PC-3 (cell line): ENCODE data around the gene MRPL1. TPM values are rescaled to one million over a fixed set of nuclear protein-coding genes. Genes with fewer than 3 reads are reported as not detected.
"Not testable (repeated sequence)": the region's sequence is repeated elsewhere in the genome, so short reads cannot be mapped to it uniquely, and the experiment has no call there.

ENCODE experiments used
- ATAC-seq: fragments of 200-7000 bp; cut with Tn5 transposase; 2 replicates; pipeline ENCODE4 v1.9.1; 2020; ENCODE audit warnings: mild to moderate bottlenecking, moderate library complexity
- BruUV-seq: library from RNA; stranded (reverse); fragments of 400-500 nt; replicated peaks from 2 replicates; lab custom pipeline; 2021; lab: Mats Ljungman, UMichigan
- CTCF ChIA-PET: fragments of 300-600 bp; sonication (Branson Sonifier 250); formaldehyde crosslinking; loops from one replicate; lab custom pipeline; 2022; ENCODE audit warnings: antibody characterized with exemption; lab: Charles Lee
- POLR2A ChIA-PET: fragments of 300-600 bp; sonication (Branson Sonifier 250); formaldehyde crosslinking; loops from one replicate; lab custom pipeline; 2022; ENCODE audit warnings: antibody characterized with exemption; ENCODE audit not compliant: unreplicated experiment; lab: Charles Lee
- DNase-seq: peaks from one replicate; pipeline ENCODE4 v3.0.0-alpha.2; 2015
- H2AFZ ChIP-seq: fragments of 300-600 bp; sonication (generic); 2 replicates; pipeline ENCODE4 v1.6.0; 2016; ENCODE audit warnings: antibody characterized with exemption, low read length
- H3F3A ChIP-seq: fragments of 300-600 bp; sonication (generic); one replicate; pipeline ENCODE4 v1.6.0; 2017; ENCODE audit warnings: antibody characterized with exemption, low read length, control low read depth, mild to moderate bottlenecking; ENCODE audit not compliant: unreplicated experiment
- H3K27ac ChIP-seq: fragments of 300-600 bp; sonication (generic); 2 replicates; pipeline ENCODE4 v1.5.1; 2016; ENCODE audit warnings: mild to moderate bottlenecking, low read length
- H3K27me3 ChIP-seq: fragments of 300-600 bp; sonication (generic); 2 replicates; pipeline ENCODE4 v1.6.1; 2016; ENCODE audit warnings: low read length, mixed read lengths
- H3K36me3 ChIP-seq: fragments of 300-600 bp; sonication (generic); 2 replicates; pipeline ENCODE4 v1.6.1; 2016; ENCODE audit warnings: low read depth, mixed run types, low read length, mixed read lengths
- H3K4me1 ChIP-seq: fragments of 300-600 bp; sonication (generic); 2 replicates; pipeline ENCODE4 v1.5.1; 2016; ENCODE audit warnings: low read length; ENCODE audit not compliant: insufficient read depth
- H3K4me2 ChIP-seq: fragments of 300-600 bp; sonication (generic); 2 replicates; pipeline ENCODE4 v1.6.0; 2016; ENCODE audit warnings: low read length
- H3K4me3 ChIP-seq: fragments of 300-600 bp; sonication (generic); 2 replicates; pipeline ENCODE4 v1.5.1; 2016; ENCODE audit warnings: mild to moderate bottlenecking, low read length, mixed read lengths
- H3K79me2 ChIP-seq: fragments of 300-600 bp; sonication (generic); 2 replicates; pipeline ENCODE4 v1.6.1; 2017; ENCODE audit warnings: low read length, mixed read lengths
- H3K9ac ChIP-seq: fragments of 300-600 bp; sonication (generic); 2 replicates; pipeline ENCODE4 v1.6.0; 2016; ENCODE audit warnings: mild to moderate bottlenecking, low read length
- H3K9me2 ChIP-seq: fragments of 300-600 bp; sonication (generic); replicated peaks from 2 replicates; pipeline ENCODE4 v1.6.1; 2016; ENCODE audit warnings: mixed run types, low read length, mixed read lengths
- H3K9me3 ChIP-seq: fragments of 300-600 bp; sonication (generic); 2 replicates; pipeline ENCODE4 v1.6.1; 2016; ENCODE audit warnings: low read length, mixed read lengths
- H4K20me1 ChIP-seq: fragments of 300-600 bp; sonication (generic); 2 replicates; pipeline ENCODE4 v1.6.1; 2016; ENCODE audit warnings: low read length, mixed read lengths
- CTCF ChIP-seq: fragments of 300-600 bp; sonication (generic); conservative IDR thresholded peaks from 2 replicates; pipeline ENCODE4 v1.5.1; 2017; ENCODE audit warnings: antibody characterized with exemption, low read depth, mild to moderate bottlenecking, low read length
- EZH2 ChIP-seq: fragments of 300-600 bp; sonication (generic); IDR thresholded peaks from one replicate; pipeline ENCODE4 v1.6.1; 2017; ENCODE audit warnings: antibody characterized with exemption, mild to moderate bottlenecking, low read length; ENCODE audit not compliant: unreplicated experiment
- EZH2phosphoT487 ChIP-seq: fragments of 300-600 bp; sonication (generic); IDR thresholded peaks from 2 replicates; pipeline ENCODE4 v1.6.1; 2018; ENCODE audit warnings: mild to moderate bottlenecking, antibody characterized with exemption, low read length, borderline replicate concordance
- intact Hi-C: fragments of 100-400 bp; cut with micrococcal nuclease; formaldehyde crosslinking; loops from 2 replicates; pipeline ENCODE4 v1.9.0; 2023
- total RNA-seq: library from RNA; depleted of rRNA; stranded (reverse); fragments of >200 nt; gene quantifications from 2 replicates; pipeline ENCODE4 v1.2.3, GENCODE V29; 2014

MRPL1 gene
- total RNA-seq, 1 experiment from 2014 or later, result 23.0 TPM

DNA sequence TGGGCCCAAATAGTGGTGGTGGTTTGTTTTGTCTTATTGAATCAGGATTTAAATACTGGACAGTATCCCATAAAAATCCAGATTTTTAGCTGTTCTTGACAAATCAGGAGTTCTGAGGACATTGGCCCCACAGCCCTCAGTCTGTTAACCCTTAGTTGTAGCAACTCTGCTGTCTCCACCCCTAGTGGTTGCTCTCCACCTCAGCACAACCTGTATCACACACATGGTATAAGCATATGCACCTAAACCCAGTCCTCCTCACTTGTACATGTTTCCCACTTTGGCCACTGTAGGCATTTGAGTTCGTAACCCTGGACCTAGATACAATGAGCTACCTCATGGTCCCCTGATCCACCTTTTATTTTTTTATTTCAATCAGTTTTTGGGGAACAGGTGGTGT lies 75.9 kb downstream of the MRPL1 start:
- H3K4me2 ChIP-seq, result no peak overlapping the region
- no peaks in the 10 kb centered on the region for H3K79me2 ChIP-seq
- no peaks in the 10 kb centered on the region for H3K27me3 ChIP-seq
- no TSS peak for BruUV-seq
- CTCF ChIA-PET, result no interaction called here
- no peaks in the 10 kb centered on the region for H3K4me1 ChIP-seq
- no peak overlapping the region for H3K27ac ChIP-seq
- H3K36me3 ChIP-seq, result peaks cover 3% of the 10 kb centered on the region; the same call in 1 of the 2 replicates
- H4K20me1 ChIP-seq, result no peaks in the 10 kb centered on the region
- H2AFZ ChIP-seq, result no peak overlapping the region
- POLR2A ChIA-PET, result no interaction called here
- H3K4me3 ChIP-seq, result no peak overlapping the region
- ATAC-seq (no peak), DNase-seq (no peak)
- no peak for TF ChIP-seq EZH2
- TF ChIP-seq CTCF, result no peak
- no peak for TF ChIP-seq EZH2phosphoT487
- H3K9me2 ChIP-seq, result no peaks in the 10 kb centered on the region
- H3F3A ChIP-seq, result no peaks in the 10 kb centered on the region
- no peak overlapping the region for H3K9ac ChIP-seq
- intact Hi-C loops, result no loop called here
- no peaks in the 10 kb centered on the region for H3K9me3 ChIP-seq

- ATAC-seq, H2AFZ ChIP-seq, intact Hi-C loops, H3K4me1 ChIP-seq, H3K9me3 ChIP-seq, H3K79me2 ChIP-seq, CTCF ChIA-PET, H3K9me2 ChIP-seq, H3K27me3 ChIP-seq, H3K4me2 ChIP-seq, POLR2A ChIA-PET, BruUV-seq, H3F3A ChIP-seq, H3K4me3 ChIP-seq, H3K27ac ChIP-seq, H3K9ac ChIP-seq, DNase-seq, H4K20me1 ChIP-seq: not testable (repeated sequence)
- H3K36me3 ChIP-seq, result peaks cover 15% of the 10 kb centered on the region
These were observed 83.3 kb downstream of the MRPL1 start for GRCh38 chr4:77945929-77946328.

GRCh38 chr4:77950203-77950602 lies 87.6 kb downstream of the MRPL1 start:
- no peak overlapping the region for H3K27ac ChIP-seq
- no peak overlapping the region for H3K4me2 ChIP-seq
- TF ChIP-seq CTCF, result no peak
- no peak for TF ChIP-seq EZH2phosphoT487
- no peak overlapping the region for H2AFZ ChIP-seq
- ChIA-PET CTCF (no interaction called here), POLR2A (no interaction called here)
- no peak overlapping the region for H3K9ac ChIP-seq
- no peaks in the 10 kb centered on the region for H3K9me3 ChIP-seq
- H3K4me3 ChIP-seq, result no peak overlapping the region
- ATAC-seq, result no peak
- H3F3A ChIP-seq, result no peaks in the 10 kb centered on the region
- intact Hi-C loops, result no loop called here
- no peaks in the 10 kb centered on the region for H3K27me3 ChIP-seq
- H3K79me2 ChIP-seq, result no peaks in the 10 kb centered on the region
- peaks cover 8% of the 10 kb centered on the region for H3K36me3 ChIP-seq
- H3K4me1 ChIP-seq, result no peaks in the 10 kb centered on the region
- no peaks in the 10 kb centered on the region for H3K9me2 ChIP-seq
- no peaks in the 10 kb centered on the region for H4K20me1 ChIP-seq
- DNase-seq, result no peak
- BruUV-seq, result no TSS peak
